AG04449 (cell line): ENCODE data around the gene MRPS6.

ENCODE experiments used
- CTCF ChIA-PET: fragments of 350-600 bp; formaldehyde crosslinking; extraction: SDS; loops from one replicate; lab custom pipeline; 2021; ENCODE audit warnings: antibody characterized with exemption; lab: Yijun Ruan, JAX
- POLR2A ChIA-PET: fragments of 400-600, 350-600 bp; formaldehyde crosslinking; extraction: SDS; loops from one replicate; lab custom pipeline; 2020; ENCODE audit warnings: antibody characterized with exemption, inconsistent platforms; lab: Yijun Ruan, JAX
- DNase-seq: peaks from one replicate; pipeline ENCODE4 v3.0.0-alpha.2; 2010; ENCODE audit warnings: low read depth, low spot score
- H3K4me3 ChIP-seq: 2 replicates; pipeline ENCODE4 v1.5.1; 2011; ENCODE audit warnings: low read depth, mild to moderate bottlenecking, control low read depth, low read length
- CTCF ChIP-seq: IDR thresholded peaks from one replicate; pipeline ENCODE4 v1.5.1; 2011; ENCODE audit warnings: mild to moderate bottlenecking, moderate library complexity, low read length, control low read depth, inconsistent platforms; ENCODE audit not compliant: insufficient read depth; ENCODE audit errors: missing control alignments

The MRPS6 gene

DNA sequence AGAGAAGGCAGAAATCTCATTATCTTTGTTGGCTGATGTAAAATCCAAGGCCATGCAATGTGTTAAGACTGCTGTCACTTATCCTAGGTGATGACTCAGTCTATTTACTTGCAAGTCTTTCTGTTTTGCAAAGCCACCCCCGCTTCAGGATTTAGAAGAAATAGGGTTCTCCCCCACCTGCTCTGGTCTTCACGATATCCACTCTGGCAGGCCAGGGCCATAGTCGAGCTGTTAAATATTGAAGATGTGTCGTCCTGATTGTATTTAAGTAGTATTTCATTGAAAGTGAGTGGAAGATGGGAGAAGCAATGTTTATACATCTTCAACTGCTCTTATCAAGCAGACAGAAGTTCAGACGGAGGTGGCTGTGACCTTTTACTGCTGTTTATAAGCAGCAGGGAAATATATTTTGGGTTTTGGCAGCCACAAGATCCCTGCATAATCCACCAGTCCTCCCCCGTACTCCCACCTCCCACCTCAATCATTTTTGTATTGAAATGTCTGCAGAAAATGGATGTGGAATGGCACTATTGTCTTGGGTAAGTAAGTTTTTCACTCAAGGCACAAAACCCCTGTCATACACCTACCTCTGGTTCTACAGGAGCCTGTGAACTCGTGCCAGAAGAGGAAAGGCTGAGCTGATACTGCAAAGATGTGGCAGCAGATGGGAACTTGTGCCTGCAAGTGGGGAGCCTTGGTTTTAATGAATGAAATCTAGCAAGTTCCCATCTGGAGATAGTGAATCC, 117.4 kb downstream of the MRPS6 start:
- no peak for DNase-seq
- no peak for TF ChIP-seq CTCF
- H3K4me3 ChIP-seq, result no peak overlapping the region
- ChIA-PET CTCF (interaction anchor here (3.4 kb wide), 1 partner anchor 11 kb away, joined by 14 read pairs; no protein-coding TSS in a partner anchor), POLR2A (no interaction called here)

DNA sequence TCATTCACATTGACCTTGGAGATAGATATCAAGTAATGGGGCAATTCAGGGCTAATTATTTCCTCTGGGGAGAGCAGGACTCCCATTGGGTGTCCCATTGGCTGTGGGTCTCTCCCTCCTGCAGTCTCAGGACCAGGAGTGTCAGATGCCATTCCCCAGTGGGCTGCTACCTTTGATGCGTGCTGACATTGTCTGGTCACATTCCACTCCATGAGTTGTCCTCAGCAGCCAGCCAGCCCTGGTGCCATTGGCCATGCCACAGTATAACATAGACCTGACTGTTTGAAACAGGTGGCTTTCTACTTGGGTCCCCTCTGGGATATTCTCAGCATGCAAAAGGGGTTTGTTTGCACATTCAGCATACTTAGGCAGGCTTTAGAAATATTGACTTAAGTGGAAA, 118.5 kb downstream of the MRPS6 start:
- DNase-seq, result no peak
- H3K4me3 ChIP-seq, result no peak overlapping the region
- no peak for TF ChIP-seq CTCF
- POLR2A ChIA-PET, result no interaction called here
- CTCF ChIA-PET, result interaction anchor here (3.4 kb wide), 1 partner anchor 10 kb away, joined by 14 read pairs; no protein-coding TSS in a partner anchor
